ENCODE data around the gene SCYGR4. TPM values are rescaled to one million over a fixed set of nuclear protein-coding genes. Genes with fewer than 3 reads are reported as not detected.
"Not testable (repeated sequence)": the region's sequence is repeated elsewhere in the genome, so short reads cannot be mapped to it uniquely, and the experiment has no call there.

SCYGR4 gene, protein sequence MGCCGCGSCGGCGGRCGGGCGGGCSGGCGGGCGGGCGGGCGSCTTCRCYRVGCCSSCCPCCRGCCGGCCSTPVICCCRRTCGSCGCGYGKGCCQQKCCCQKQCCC
- total RNA-seq, result not detected
- long read RNA-seq, result 0 reads

DNA sequence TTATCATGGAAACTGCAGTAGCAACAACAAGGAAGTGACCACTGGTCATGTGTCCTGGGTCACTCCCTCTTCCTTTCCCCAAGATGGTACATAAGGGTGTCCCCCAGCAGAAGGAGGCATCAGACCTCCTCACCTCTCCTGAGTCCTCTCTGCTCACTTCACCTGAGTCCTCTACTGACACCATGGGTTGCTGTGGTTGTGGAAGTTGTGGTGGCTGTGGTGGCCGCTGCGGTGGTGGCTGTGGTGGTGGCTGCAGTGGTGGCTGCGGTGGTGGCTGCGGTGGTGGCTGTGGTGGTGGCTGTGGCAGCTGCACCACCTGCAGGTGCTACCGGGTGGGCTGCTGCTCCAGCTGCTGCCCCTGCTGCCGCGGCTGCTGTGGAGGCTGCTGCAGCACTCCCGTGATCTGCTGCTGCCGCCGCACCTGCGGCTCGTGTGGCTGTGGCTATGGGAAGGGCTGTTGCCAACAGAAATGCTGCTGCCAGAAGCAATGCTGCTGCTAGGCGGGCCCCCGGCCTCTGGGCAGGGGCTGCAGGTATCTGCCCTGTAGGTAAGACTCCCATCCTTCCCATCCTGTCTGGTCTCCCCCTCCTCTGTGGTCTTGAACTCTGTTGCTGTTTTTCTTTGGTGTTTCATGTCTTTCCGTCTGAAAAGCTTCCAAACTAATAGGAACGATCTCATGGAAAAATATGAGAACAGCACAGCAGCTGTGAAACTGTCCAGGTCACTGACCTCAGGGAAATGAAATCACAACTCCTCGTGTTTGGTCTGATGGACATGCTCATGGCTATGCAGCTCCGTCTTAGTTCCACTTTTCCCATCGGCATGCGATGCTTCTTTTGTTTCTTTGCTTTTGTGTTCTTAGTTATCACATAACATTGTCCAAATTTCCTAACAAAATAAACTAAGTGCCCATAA lies at the start of gene SCYGR4:
TSS of gene SCYGR4 (plus strand) at position 183 of the 915 bp plus-strand sequence. CDS start at position 183, 0 bp downstream.
- DNase-seq (ENCODE audit: low spot score), result no peak

DNA sequence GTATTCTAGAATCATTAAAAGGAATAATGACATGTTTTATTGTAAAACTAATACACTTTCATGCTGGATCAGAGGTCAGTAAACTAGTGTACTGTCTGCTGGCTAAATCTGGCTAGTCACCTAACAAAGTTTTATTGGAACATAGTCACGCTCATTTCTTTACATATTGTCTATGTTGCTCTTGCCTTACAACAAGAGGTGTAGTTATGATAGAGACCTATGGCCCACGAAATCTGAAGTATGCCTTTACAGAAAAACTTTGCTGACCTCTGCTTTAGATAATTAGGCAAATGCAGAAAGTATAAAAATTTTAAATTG lies 48.5 kb upstream of the SCYGR4 start:
- no peak for DNase-seq (ENCODE audit: low spot score)

DNA sequence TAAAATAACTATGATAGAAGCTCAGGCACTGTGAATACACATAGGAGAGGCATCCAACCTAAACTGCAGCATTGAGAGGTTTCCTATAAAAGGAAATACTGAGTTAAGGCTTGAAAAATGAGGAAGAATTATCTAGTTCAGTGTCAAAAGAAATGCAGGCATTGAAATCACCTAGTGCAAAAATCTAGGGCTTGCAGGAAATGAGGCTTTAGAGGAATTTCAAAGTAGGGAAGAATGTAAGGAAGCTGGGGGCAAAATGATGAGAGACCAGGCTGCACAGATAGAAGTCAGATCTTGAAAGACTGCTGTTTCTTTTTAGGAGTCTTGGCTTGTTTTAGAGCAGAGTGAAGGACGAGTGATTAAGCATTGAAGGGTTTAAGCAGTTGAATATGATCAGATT lies 46.7 kb upstream of the SCYGR4 start:
- no peak for DNase-seq (ENCODE audit: low spot score)

DNA sequence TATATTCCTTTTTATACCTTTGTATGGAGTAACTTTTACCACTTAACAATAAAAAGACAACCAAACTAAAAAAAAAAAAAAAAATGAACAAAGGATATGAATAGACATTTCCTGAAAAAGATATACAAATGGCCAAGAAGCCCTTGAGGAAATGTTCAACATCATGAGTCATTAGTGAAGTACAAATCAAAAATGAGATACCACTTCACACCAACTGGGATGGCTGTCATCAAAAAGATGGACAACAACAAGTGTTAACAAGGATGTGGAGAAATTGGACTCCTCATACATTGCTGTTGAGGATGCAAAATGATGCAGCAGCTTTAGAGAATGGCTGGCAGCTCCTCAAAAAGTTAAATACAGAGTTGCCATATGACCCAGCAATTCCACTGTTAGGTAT lies 41.2 kb upstream of the SCYGR4 start:
- DNase-seq (ENCODE audit: low spot score), result no peak

DNA sequence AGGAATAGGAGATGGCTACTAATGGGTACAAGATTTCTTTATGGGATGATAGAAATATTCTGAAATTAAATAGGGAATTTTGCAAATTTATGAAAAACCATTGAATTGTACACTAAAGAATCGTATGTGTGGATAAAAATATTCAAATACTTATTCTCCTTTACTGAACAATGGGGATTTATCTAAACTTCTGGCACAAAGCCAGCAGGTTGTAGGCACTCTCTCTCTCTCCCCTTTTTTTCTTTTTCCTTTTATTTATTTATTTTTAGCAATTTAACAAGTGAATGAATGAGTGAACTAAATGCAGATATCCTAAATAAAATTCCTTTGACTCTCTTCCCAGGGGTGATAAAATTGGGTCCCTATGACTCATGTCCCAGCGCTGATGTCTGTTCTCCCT lies 40.5 kb upstream of the SCYGR4 start:
- no peak for DNase-seq (ENCODE audit: low spot score)

DNA sequence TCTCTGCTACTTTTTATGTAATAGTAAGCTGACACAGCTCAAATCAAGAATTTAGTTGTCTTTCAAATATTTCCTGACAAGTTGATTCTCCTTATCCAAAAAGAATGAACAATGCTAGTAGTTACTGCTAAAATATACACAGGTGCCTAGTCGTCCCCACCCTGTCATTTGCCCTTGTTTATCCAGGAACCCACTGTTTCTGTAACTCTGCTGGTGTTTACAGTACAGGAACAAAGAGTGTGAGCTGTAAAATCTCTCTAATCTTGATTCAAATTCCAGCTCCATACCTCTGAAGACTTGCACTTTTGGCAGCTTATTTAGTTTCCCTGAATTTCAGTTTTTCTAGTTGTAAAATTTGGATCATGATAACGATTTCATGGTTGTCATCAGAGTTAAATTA lies 39.7 kb upstream of the SCYGR4 start:
- DNase-seq (ENCODE audit: low spot score), result no peak

DNA sequence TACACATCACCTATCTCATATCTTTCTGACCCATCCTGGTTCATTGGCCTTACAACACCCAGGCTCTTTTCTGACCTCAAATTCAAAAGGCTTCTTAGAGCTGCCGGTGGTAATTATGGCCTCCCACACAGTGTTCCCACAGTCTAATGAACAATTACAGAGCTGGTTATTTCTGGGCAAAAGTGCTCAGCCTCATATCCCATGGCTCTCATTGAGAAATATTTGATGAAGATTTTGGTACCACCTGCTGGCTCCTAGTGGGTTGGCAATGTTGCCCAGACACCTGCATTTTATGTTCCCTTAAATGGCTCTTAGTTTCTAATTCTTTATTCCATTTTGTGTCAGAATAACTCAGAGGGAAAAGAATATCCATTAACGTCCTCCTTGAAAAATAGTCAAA lies 38.7 kb upstream of the SCYGR4 start:
- no peak for DNase-seq (ENCODE audit: low spot score)

DNA sequence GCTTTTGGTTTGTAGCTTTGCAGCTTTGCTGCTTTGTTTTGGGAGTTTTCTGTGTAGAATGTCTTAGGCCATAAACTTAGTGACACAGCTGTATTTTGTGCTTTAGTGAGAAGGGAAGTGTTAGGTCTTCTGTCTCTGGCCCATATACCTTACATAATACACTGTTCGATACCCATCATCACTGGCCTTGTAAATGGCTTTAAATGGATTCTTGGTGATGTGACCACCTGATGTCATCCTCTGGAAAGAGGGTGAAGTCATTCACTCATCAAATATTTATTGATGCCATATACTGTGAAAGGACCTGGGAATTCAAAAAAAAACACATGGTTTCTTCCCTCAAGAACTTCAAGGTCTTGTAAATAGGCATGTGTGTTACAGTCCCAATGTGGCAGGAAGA lies 37.5 kb upstream of the SCYGR4 start:
- no peak for DNase-seq (ENCODE audit: low spot score)

DNA sequence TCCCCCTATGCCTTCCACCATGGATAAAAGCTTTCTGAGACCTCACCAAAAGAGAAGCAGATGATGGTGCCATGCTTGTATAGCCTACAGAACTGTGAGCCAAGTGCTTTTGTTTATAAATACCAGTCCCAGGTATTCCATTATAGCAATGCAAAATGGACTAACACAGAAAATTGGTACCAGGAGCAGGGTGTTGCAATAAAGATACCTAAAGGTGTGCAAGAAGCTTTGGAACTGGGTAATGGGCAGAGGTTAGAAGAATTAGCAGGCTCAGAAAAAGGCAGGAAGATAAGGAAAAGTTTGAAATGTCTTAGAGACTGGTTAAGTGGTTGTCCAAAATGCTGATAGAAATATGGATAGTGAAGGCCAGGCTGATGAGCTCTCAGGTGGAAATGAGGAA lies 34.9 kb upstream of the SCYGR4 start:
- DNase-seq (ENCODE audit: low spot score), result no peak

DNA sequence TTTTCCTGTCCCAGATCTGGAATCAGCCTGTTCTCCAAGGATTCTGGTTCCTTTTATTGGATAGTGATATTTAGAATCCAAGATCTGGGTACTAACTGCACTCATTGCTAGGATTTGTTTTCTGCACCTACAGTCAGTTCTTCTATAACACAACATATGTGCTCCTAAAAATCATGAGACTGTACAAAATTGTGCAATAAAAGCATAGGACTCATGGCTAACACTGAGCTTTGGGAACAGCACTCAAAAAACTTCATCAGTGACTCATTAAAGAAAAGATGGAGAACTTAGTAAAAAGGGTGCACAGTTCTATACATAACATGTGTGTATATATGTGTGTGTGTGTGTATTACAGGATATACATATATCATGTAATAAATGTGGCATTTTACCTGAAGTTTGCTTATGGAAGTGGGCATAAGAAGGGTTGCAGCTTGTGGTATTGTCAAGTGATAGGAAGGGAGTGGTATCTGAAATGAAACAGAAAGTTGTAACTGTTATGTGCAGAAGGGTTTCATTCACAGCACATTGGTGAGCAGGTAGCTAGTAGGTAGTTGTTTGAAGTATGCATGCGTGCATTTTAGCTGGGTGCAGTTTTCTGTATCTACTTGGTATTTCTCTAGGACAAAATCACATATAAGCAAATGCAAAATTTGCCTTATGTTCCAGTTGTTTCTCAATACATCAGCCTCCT lies 24.5 kb upstream of the SCYGR4 start:
- no peak for DNase-seq (ENCODE audit: low spot score)

DNA sequence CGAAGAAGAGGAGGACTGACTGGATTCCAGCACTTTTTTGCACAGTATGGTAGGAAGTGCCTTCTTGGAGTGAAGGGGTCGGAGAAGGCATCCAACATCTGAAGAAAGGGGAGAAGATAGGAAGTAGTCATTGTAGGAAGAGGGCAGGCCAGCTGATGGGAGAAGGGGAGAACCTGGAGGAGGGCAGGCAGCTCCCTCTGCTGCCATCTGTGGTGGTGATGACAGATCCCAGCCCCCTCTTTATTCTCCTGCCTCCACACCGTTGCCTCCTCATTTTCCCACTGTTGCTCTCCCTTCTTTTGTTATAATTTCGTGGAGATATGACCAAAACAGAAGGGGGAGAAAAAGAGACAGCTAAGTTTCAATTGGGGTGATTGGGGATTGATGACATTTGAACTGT lies 21.5 kb upstream of the SCYGR4 start:
- no peak for DNase-seq (ENCODE audit: low spot score)

DNA sequence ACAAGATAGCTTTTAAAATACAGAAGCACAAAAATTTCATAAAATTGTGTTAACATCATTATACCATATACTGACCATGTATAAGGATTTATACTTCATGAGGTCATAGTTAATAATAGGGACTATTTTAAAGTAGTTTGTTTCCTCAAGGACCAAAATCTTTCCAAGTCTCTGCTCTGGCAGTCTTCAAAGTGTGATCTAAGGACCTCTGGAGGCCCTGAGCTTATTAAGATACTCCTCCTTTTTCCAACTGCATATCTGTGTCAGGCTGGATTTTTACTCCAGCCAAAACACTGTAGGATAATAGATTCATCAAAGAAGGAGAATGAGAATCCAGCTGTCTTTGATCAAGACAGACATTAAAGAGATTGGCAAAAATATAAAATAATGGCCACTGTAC lies 20.3 kb upstream of the SCYGR4 start:
- DNase-seq (ENCODE audit: low spot score), result no peak

DNA sequence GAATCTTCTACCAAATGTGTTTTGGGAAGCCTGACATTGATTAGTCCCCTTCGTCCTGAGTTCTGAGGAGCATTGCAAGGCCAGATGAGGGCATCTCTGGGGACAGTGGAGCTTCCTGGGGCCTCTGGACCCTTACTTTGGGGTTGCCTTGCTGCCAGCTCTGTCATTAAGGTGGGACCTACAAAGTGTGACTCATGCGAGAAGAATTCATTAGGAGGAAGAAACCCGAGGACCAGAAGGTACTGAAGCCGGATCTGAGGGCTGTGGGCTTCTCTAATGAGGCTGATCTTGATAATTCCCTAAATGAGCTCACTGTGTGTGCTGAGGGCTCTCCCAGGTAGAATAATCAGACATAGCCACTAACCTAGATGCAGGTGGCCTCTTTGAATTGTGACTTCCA lies 19.3 kb upstream of the SCYGR4 start:
- DNase-seq (ENCODE audit: low spot score), result no peak

DNA sequence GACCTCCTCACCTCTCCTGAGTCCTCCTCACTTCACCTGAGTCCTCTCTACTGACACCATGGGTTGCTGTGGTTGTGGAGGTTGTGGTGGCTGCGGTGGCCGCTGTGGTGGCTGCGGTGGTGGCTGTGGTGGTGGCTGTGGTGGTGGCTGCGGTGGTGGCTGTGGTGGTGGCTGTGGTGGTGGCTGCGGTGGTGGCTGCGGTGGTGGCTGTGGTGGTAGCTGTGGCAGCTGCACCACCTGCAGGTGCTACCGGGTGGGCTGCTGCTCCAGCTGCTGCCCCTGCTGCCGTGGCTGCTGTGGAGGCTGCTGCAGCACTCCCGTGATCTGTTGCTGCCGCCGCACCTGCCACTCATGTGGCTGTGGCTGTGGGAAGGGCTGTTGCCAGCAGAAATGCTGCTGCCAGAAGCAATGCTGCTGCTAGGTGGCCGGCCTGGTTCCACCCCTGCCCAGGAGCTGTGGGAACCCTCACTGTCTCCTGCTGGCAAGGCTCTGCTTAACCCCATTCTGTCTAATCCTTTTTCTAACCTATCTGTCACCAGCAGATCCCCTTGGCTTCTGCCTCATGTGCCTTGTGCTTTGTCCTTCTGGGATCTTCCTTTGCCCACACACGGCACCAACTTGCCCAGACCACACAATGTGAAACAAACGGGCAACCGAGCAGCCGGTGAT lies 18.3 kb upstream of the SCYGR4 start, which contains the start of gene SCYGR2:
TSS of gene SCYGR2 (plus strand) at position 59 of the 669 bp plus-strand sequence. CDS start at position 59, 0 bp downstream.
- DNase-seq (ENCODE audit: low spot score), result not testable (repeated sequence)

DNA sequence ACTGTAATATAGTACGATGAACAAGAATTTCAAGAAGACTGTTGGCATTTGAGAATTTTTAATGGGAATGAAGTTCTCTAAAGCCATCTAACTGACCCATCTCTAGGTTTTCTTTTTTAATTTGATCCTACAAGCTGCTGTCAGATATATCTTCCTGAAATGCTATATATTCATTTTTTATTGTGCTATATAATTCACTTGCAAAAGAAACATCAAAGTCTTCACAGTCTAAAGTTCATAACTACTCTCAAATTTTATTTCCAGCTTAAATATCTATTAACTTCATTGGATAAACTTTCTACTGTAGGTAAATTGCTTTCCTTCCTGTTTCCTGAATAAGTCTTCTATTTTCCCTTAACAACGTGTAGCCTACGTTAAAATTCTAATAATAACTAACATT lies 14.9 kb upstream of the SCYGR4 start:
- DNase-seq (ENCODE audit: low spot score), result no peak

DNA sequence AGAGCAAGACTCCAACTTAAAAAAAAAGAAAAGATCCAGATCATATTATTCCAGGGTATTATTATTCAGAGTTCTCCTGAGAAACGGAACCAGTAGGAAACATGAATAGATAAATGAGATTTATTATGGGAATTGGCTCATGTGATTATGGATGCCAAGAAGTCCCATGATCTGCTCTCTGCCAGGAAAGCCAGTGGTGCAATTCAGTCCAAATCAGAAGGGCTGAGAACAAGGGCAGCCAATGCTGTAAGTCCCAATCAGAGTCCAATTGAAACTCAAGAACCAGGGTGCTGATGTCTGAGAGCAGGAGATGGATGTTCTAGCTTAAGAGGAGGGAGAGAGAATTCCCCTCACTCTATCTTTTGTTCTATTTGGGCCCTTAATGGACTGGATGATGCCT lies 10.8 kb upstream of the SCYGR4 start:
- DNase-seq (ENCODE audit: low spot score), result no peak

DNA sequence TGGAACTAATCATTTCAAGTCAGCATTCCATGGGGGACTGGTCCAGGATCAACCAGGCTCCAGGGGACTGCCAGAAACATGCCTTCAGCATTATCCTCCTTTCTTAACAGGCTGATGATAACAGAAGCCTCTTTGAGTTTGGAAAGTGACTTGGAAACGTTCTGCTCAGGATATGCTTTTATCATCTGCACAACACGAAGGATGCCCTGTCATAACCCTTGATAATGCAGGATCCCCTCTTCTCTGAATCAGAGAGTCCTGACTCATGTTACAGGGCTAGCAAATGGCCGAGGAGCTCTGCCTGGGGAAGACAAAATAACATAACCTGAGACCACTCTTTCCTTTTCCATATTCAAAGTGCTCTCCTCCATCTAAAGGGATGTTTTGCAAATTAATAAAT lies 9.4 kb upstream of the SCYGR4 start:
- no peak for DNase-seq (ENCODE audit: low spot score)

DNA sequence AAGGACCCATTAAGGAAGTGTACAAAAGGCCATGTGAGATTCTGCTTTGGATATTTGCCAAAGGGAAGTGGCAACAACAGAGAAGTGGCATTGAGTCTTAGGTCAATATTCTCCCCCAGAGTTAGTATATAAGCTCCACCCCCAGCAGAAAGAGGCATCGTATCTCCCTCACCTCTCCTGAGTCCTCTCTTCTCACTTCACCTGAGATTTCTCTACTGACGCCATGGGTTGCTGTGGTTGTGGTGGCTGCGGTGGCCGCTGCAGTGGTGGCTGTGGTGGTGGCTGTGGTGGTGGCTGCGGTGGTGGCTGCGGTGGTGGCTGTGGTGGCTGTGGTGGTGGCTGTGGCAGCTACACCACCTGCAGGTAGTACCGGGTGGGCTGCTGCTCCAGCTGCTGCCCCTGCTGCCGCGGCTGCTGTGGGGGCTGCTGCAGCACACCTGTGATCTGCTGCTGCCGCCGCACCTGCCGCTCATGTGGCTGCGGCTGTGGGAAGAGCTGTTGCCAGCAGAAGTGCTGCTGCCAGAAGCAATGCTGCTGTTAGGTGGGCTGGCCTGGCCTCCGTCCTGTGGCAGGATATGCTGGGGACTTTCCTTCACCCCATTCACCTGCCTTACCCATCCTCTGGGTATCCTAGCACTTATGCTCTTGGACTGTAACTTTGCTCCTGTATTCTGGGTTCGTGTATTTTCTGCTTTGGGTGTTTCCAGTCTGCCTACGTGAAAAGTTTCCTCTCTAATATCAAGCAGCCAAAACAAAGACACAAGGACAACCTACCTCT lies 8.5 kb upstream of the SCYGR4 start:
- peak; percentile 51 for DNase-seq (ENCODE audit: low spot score)

DNA sequence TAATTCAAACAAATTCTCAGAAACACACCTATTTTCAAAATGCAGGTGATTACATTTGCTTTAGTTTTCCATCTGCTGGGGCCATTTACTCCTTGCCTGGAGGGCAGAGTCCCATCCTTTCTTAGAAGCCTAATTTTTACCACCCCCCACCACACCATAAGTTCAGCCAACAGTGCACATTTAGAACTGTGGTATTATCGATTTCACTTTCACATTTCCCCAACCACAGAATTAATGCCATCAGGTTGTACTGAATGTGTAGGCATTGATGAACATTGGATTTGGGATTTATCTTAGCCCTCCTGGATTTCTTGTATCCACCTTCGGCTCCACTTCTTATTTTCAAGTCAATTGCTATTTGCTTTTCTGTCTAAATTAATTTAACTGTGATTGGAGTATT lies 7.2 kb upstream of the SCYGR4 start:
- no peak for DNase-seq (ENCODE audit: low spot score)

DNA sequence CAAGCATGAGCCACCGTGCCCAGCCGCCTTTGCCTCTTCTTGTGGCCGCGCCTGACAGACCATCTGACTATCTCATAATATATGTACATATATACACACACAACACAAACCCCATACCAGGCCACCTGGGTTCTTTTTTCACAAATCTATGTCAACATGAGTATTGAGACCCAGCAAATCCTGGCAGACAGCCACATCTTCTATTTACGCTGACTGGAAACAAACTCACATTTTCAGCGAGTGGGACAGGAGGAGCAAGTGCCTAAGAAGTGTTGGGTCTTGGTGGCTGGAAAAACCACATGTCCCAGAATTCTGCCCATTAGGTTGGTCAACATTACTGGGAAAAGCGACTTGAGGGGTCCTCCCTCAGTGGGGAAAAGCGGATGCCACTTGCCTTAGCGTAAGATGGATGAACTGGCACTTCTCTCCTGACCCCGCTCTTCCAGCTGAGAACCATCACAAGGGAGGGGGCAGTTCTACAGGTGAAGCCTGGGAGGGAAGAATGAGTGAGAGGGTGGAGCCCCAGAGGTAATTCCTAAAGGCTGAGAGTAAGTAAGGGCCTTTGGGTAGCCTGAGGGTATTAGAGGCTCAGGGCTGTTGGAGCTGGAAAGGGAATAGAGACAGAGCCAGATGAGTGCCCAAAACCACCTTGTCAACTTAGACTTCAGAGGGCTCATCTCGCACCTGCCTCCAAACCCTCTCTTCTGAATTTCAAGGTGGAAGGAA lies 4.6 kb upstream of the SCYGR4 start:
- DNase-seq (ENCODE audit: low spot score), result no peak
